Endothelial cell of umbilical vein (primary cell): ENCODE results near the gene STARD5. TPM values are rescaled to one million over a fixed set of nuclear protein-coding genes. Genes with fewer than 3 reads are reported as not detected.

Source experiments
- BruUV-seq: library from RNA; stranded (reverse); fragments of 400-500 nt; replicated peaks from 2 replicates; lab custom pipeline; 2021; lab: Mats Ljungman, UMichigan
- CTCF ChIA-PET: fragments of 300-600, 350-600 bp; sonication (Branson Sonifier 250); formaldehyde crosslinking; loops from one replicate; lab custom pipeline; 2021; ENCODE audit warnings: antibody characterized with exemption, inconsistent platforms; lab: Charles Lee
- POLR2A ChIA-PET: fragments of 300-600, 350-600 bp; sonication (Branson Sonifier 250); formaldehyde crosslinking; loops from one replicate; lab custom pipeline; 2021; ENCODE audit warnings: antibody characterized with exemption, inconsistent platforms; lab: Charles Lee
- DNase-seq: peaks from one replicate; pipeline ENCODE4 v3.0.0-alpha.2; 2011; ENCODE audit warnings: low read depth, low spot score
- FAIRE-seq: peaks from 2 replicates; lab custom pipeline; 2011; peaks lifted over from hg19 to GRCh38; lab: Jason Lieb, UNC
- H2AFZ ChIP-seq: 2 replicates; pipeline ENCODE4 v1.6.0; 2012; ENCODE audit warnings: low read depth, low read length, control low read depth, inconsistent platforms
- H3K27ac ChIP-seq: 2 replicates; pipeline ENCODE4 v1.5.1; 2011; ENCODE audit warnings: low read depth, mild to moderate bottlenecking, control low read depth, low read length, moderate library complexity; ENCODE audit not compliant: insufficient read depth
- H3K27me3 ChIP-seq, 2 experiments: 2 replicates each; pipeline versions ENCODE4 v1.6.0 to v1.6.1; 2011; ENCODE audit warnings: low read length in 2 of 2, mixed read lengths in 1 of 2; ENCODE audit not compliant: control insufficient read depth in 2 of 2, insufficient read depth in 2 of 2
- H3K36me3 ChIP-seq, 2 experiments: 2 replicates in 1 of 2; 3 replicates in 1 of 2; pipeline ENCODE4 v1.5.1; 2011; ENCODE audit warnings: low read length in 2 of 2, mild to moderate bottlenecking in 1 of 2, moderate library complexity in 1 of 2; ENCODE audit not compliant: control insufficient read depth in 2 of 2, insufficient read depth in 2 of 2; ENCODE audit errors: extremely low read depth in 1 of 2
- H3K4me1 ChIP-seq: 3 replicates; pipeline ENCODE4 v1.5.1; 2011; ENCODE audit warnings: mild to moderate bottlenecking, low read length; ENCODE audit not compliant: control insufficient read depth, insufficient read depth; ENCODE audit errors: extremely low read depth
- H3K4me2 ChIP-seq: 2 replicates; pipeline ENCODE4 v1.6.1; 2011; ENCODE audit warnings: low read length, control low read depth, mixed read lengths; ENCODE audit not compliant: insufficient read depth
- H3K4me3 ChIP-seq, 3 experiments: fragments of 200-600 bp in 1 of 3; sonication (generic), shearing (Covaris generic) in 1 of 3; replicated peaks in 1 of 3; 2 replicates each; pipeline ENCODE4 v1.5.1; 2011 to 2016; ENCODE audit warnings: control low read depth in 3 of 3, low read length in 3 of 3, mild to moderate bottlenecking in 2 of 3, inconsistent platforms in 1 of 3, low read depth in 1 of 3, moderate library complexity in 1 of 3; ENCODE audit not compliant: insufficient read depth in 1 of 3
- H3K79me2 ChIP-seq: 2 replicates; pipeline ENCODE4 v1.6.0; 2012; ENCODE audit warnings: low read length, inconsistent platforms; ENCODE audit not compliant: control insufficient read depth, insufficient read depth
- H3K9ac ChIP-seq: replicated peaks from 2 replicates; pipeline ENCODE3; 2011; ENCODE audit warnings: low read length, control low read depth; ENCODE audit not compliant: insufficient read depth; ENCODE audit errors: extremely low read depth
- H3K9me1 ChIP-seq: replicated peaks from 3 replicates; pipeline ENCODE4 v1.6.0; 2011; ENCODE audit warnings: mild to moderate bottlenecking, low read length; ENCODE audit not compliant: control insufficient read depth, insufficient read depth; ENCODE audit errors: extremely low read depth
- H3K9me3 ChIP-seq: replicated peaks from 2 replicates; pipeline ENCODE4 v1.5.1; 2012; ENCODE audit warnings: low read length, inconsistent platforms; ENCODE audit not compliant: control insufficient read depth, insufficient read depth
- H4K20me1 ChIP-seq: replicated peaks from 2 replicates; pipeline ENCODE3; 2011; ENCODE audit warnings: mild to moderate bottlenecking, low read length; ENCODE audit not compliant: control insufficient read depth, insufficient read depth; ENCODE audit errors: extremely low read depth
- CTCF ChIP-seq, 2 donors: IDR thresholded peaks; 1 replicate in 1 of 2; 2 replicates in 1 of 2; pipeline ENCODE4 v1.5.1; 2011; ENCODE audit warnings: low read length in 2 of 2, mild to moderate bottlenecking in 2 of 2, moderate library complexity in 2 of 2, control low read depth in 1 of 2, inconsistent platforms in 1 of 2, low read depth in 1 of 2; ENCODE audit not compliant: insufficient read depth in 1 of 2; ENCODE audit errors: extremely low read depth in 1 of 2
- EZH2 ChIP-seq: IDR thresholded peaks from 2 replicates; pipeline ENCODE4 v1.6.1; 2012; ENCODE audit warnings: borderline replicate concordance, low read depth, mild to moderate bottlenecking, moderate library complexity, low read length, inconsistent platforms; ENCODE audit not compliant: severe bottlenecking
- FOS ChIP-seq: IDR thresholded peaks from 2 replicates; pipeline ENCODE4 v1.6.1; 2011; ENCODE audit warnings: mild to moderate bottlenecking, low read length, moderate library complexity, borderline replicate concordance; ENCODE audit not compliant: insufficient read depth
- GATA2 ChIP-seq: IDR thresholded peaks from 2 replicates; pipeline ENCODE4 v1.7.0; 2011; ENCODE audit warnings: low read depth, mild to moderate bottlenecking, moderate library complexity, mixed read lengths, low read length; ENCODE audit not compliant: insufficient read length, insufficient read depth
- JUN ChIP-seq: IDR thresholded peaks from 2 replicates; pipeline ENCODE4 v1.6.1; 2011; ENCODE audit warnings: borderline replicate concordance, low read depth; ENCODE audit not compliant: insufficient read length, insufficient read depth
- MAX ChIP-seq: IDR thresholded peaks from 2 replicates; pipeline ENCODE4 v1.6.1; 2011; ENCODE audit not compliant: insufficient read depth, insufficient read length
- MYC ChIP-seq: IDR thresholded peaks from one replicate; pipeline ENCODE4 v1.6.1; 2011; ENCODE audit warnings: mild to moderate bottlenecking, low read depth, low read length
- POLR2A ChIP-seq: IDR thresholded peaks from 2 replicates; pipeline ENCODE4 v1.6.1; 2012; ENCODE audit warnings: low read depth, mild to moderate bottlenecking, control low read depth, low read length
- POLR2AphosphoS5 ChIP-seq: IDR thresholded peaks from 2 replicates; pipeline ENCODE4 v1.6.1; 2012; ENCODE audit warnings: low read depth, mild to moderate bottlenecking, control low read depth, low read length, moderate library complexity; ENCODE audit not compliant: insufficient read depth
- dilution Hi-C: fragments of 300-500 bp; cut with MboI; formaldehyde crosslinking; loops from one replicate; pipeline ENCODE4 v1.15.0; 2019; ENCODE audit warnings: low sequenced_read_pairs; ENCODE audit not compliant: extremely low pct_ligation_motif_present
- intact Hi-C: fragments of 100-400 bp; cut with micrococcal nuclease; formaldehyde crosslinking; loops from one replicate; pipeline ENCODE4 v1.10.0; 2022
- polyA plus RNA-seq, 4 experiments: library from polyadenylated mRNA; depleted of rRNA in 3 of 4; stranded (reverse) in 3 of 4; unstranded in 1 of 4; fragments of >200 nt; gene quantifications; 2 replicates each; pipeline versions ENCODE4 v1.2.1 to v1.2.3, GENCODE V29; 2011 to 2012; ENCODE audit warnings: missing spikeins in 1 of 4
- total RNA-seq: library from RNA; stranded (reverse); gene quantifications from 2 replicates; pipeline ENCODE4 v1.2.3, GENCODE V29; 2021

The STARD5 gene
- total and polyA plus RNA-seq, 2 donors (not counting 3 experiments of a cell fraction or from before 2014, with no cell fraction given): 2.2 to 3.0 TPM

DNA sequence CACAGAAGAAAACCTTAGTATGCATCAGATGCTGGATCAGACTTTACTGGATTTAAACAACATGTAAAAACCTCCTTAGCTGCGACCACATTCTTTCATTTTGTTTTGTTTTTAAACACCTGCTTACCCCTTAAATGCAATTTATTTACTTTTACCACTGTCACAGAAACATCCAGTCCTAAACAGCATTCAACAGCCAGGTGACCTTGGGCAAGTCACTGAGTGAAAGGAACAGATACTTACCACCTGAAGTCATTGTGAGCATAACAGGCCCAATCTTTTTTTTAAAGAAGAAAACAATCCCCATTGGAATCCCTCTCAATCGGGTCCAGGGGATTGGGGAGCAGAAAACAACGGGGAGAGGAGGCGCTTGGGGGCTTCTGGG, 390 bp downstream of the STARD5 start:
- peak overlapping the region; percentile 83 for H3K9ac ChIP-seq
- H4K20me1 ChIP-seq: no peaks in the 10 kb centered on the region
- TSS peak; percentile 59 for BruUV-seq
- dilution Hi-C loops (no loop called here), intact Hi-C loops (no loop called here)
- FAIRE-seq (peak; percentile 55), DNase-seq (no peak)
- no peaks in the 10 kb centered on the region for H3K9me1 ChIP-seq
- peak overlapping the region; percentile 85 for H3K4me2 ChIP-seq
- ChIA-PET CTCF (interaction anchor here (1.0 to 2.3 kb wide), 5 partner anchors 13 to 544 kb away, joined by 3 to 19 read pairs (median 5); partner anchors contain the start of gene CEMIP), POLR2A (no interaction called here)
- no peaks in the 10 kb centered on the region for H3K79me2 ChIP-seq
- H3K4me3 ChIP-seq: peak overlapping the region; percentile 77 to 89 (median 79)
- H3K36me3 ChIP-seq: no peaks in the 10 kb centered on the region
- peaks cover 8% of the 10 kb centered on the region for H3K4me1 ChIP-seq
- H2AFZ ChIP-seq: peak overlapping the region; percentile 100
- H3K9me3 ChIP-seq: no peaks in the 10 kb centered on the region
- H3K27me3 ChIP-seq: peaks cover 0 to 3% of the 10 kb centered on the region in 2 experiments
- peak overlapping the region; percentile 36 for H3K27ac ChIP-seq
- TF ChIP-seq CTCF (IDR thresholded peaks at IDR 0.05; ENCODE audit: extremely low read depth in 1 of 2, insufficient read depth in 1 of 2, low read depth in 1 of 2, low read length in 2 of 2) (no peak), POLR2AphosphoS5 (no peak), EZH2 (no peak), FOS (no peak), MAX (no peak), MYC (no peak), POLR2A (no peak), GATA2 (no peak), JUN (no peak)
